MCF 10A (cell line): Measurements from ENCODE around the gene CTXN2. TPM values are rescaled to one million over a fixed set of nuclear protein-coding genes. Genes with fewer than 3 reads are reported as not detected.
A peak's percentile ranks its signal among the peaks of the same experiment; 100 is the strongest.

Experiments used
- Bru-seq: library from RNA; stranded (reverse); fragments of 400-500 nt; gene quantifications from one replicate; lab custom pipeline; 2021; lab: Mats Ljungman, UMichigan
- BruChase-seq, 2 experiments: library from RNA; stranded (reverse); fragments of 400-500 nt; gene quantifications; one replicate each; lab custom pipeline; 2021; lab: Mats Ljungman, UMichigan
- BruUV-seq: library from RNA; stranded (reverse); fragments of 400-500 nt; replicated peaks from 2 replicates; lab custom pipeline; 2021; lab: Mats Ljungman, UMichigan
- CTCF ChIA-PET: fragments of 300-600 bp; sonication (Branson Sonifier 250); formaldehyde crosslinking; extraction: SDS; loops from one replicate; lab custom pipeline; 2021; ENCODE audit warnings: antibody characterized with exemption, inconsistent platforms; lab: Yijun Ruan, JAX
- POLR2A ChIA-PET: fragments of 300-600, 350-650 bp; sonication (Branson Sonifier 250); formaldehyde crosslinking; extraction: SDS; loops from one replicate; lab custom pipeline; 2020; ENCODE audit warnings: antibody characterized with exemption, inconsistent platforms; lab: Yijun Ruan, JAX
- DNase-seq: peaks from one replicate; pipeline ENCODE4 v3.0.0-alpha.2; 2018; ENCODE audit not compliant: unreplicated experiment
- H3K27ac Mint-ChIP-seq: one replicate; pipeline ENCODE4 v1.8.0; 2022; ENCODE audit warnings: mild to moderate bottlenecking, low read depth, mixed read lengths; ENCODE audit not compliant: unreplicated experiment
- H3K27me3 Mint-ChIP-seq: one replicate; pipeline ENCODE4 v1.8.0; 2022; ENCODE audit warnings: mixed read lengths; ENCODE audit not compliant: insufficient read depth, unreplicated experiment
- H3K36me3 Mint-ChIP-seq: one replicate; pipeline ENCODE4 v1.8.0; 2022; ENCODE audit warnings: mild to moderate bottlenecking, moderate library complexity, mixed read lengths; ENCODE audit not compliant: insufficient read depth, unreplicated experiment
- H3K4me1 Mint-ChIP-seq: one replicate; pipeline ENCODE4 v1.8.0; 2022; ENCODE audit warnings: mixed read lengths; ENCODE audit not compliant: insufficient read depth, unreplicated experiment
- H3K4me3 Mint-ChIP-seq: one replicate; pipeline ENCODE4 v1.8.0; 2022; ENCODE audit warnings: mild to moderate bottlenecking, moderate library complexity, mixed read lengths; ENCODE audit not compliant: unreplicated experiment
- H3K9me3 Mint-ChIP-seq: one replicate; pipeline ENCODE4 v1.8.0; 2022; ENCODE audit warnings: mixed read lengths; ENCODE audit not compliant: unreplicated experiment
- CTCF ChIP-seq: fragments of 200-600 bp; IDR thresholded peaks from one replicate; pipeline ENCODE4 v1.8.0; 2022; ENCODE audit warnings: antibody characterized with exemption, mild to moderate bottlenecking; ENCODE audit not compliant: unreplicated experiment
- intact Hi-C: fragments of 100-400 bp; cut with micrococcal nuclease; formaldehyde crosslinking; loops from 2 replicates; pipeline ENCODE4 v1.14.1; 2022
- long read RNA-seq: library from polyadenylated mRNA; stranded (forward); transcript quantifications from one replicate; pipeline ENCODE4 v2.0.0, GENCODE V29; 2022
- total RNA-seq: library from RNA; stranded (reverse); gene quantifications from 2 replicates; pipeline ENCODE4 v1.2.3, GENCODE V29; 2022

CTXN2 gene
- total RNA-seq (not detected in 2 replicates), Bru-seq, nascent RNA (not detected), BruChase-seq, experiment 1, labeled RNA remaining after a 6-hour chase (not detected), BruChase-seq, experiment 2, labeled RNA remaining after a 2-hour chase (not detected)
- long read RNA-seq = 0 reads

GRCh38 chr15:48191574-48192225 lies at the start of gene CTXN2:
Gene CTXN2, plus strand, starts transcription at chr15:48191665. Its CDS starts 9,636 bp downstream, at chr15:48201301.
- no peaks in the 10 kb centered on the region for H3K36me3 Mint-ChIP-seq
- CTCF ChIA-PET = no interaction called here
- intact Hi-C loops = no loop called here
- POLR2A ChIA-PET = no interaction called here
- no TSS peak for BruUV-seq
- TF ChIP-seq CTCF = no peak
- H3K4me3 Mint-ChIP-seq = no peak within 1 kb of the TSS
- H3K4me1 Mint-ChIP-seq = no peaks in the 10 kb centered on the region
- no peaks in the 10 kb centered on the region for H3K9me3 Mint-ChIP-seq
- no peak for DNase-seq
- peaks cover 28% of the 10 kb centered on the region for H3K27me3 Mint-ChIP-seq
- no peak within 1 kb of the TSS for H3K27ac Mint-ChIP-seq

- peak; percentile 19 for DNase-seq
- H3K36me3 Mint-ChIP-seq = peaks cover 12% of the 10 kb centered on the region
Observed at GRCh38 chr15:48143856-48144255, 47.6 kb upstream of the CTXN2 start.

GRCh38 chr15:48144889-48145288 lies 46.6 kb upstream of the CTXN2 start:
- Mint-ChIP-seq H3K27ac (peak overlapping the region; percentile 35), H3K9me3 (no peaks in the 10 kb centered on the region), H3K4me3 (no peak overlapping the region), H3K27me3 (no peaks in the 10 kb centered on the region), H3K36me3 (peaks cover 12% of the 10 kb centered on the region), H3K4me1 (peaks cover 25% of the 10 kb centered on the region)
- intact Hi-C loops = no loop called here
- no peak for DNase-seq
- no TSS peak for BruUV-seq
- CTCF ChIA-PET = no interaction called here
- TF ChIP-seq CTCF = no peak
- POLR2A ChIA-PET = interaction anchor here (0.7 kb wide), 1 partner anchor 16 kb away, joined by 3 read pairs; no protein-coding TSS in a partner anchor

More at GRCh38 chr15:48143856-48144255, 47.6 kb upstream of the CTXN2 start:
- POLR2A ChIA-PET = no interaction called here
- TF ChIP-seq CTCF = no peak
- CTCF ChIA-PET = interaction anchor here (1.3 kb wide), 1 partner anchor 32 kb away, joined by 3 read pairs; no protein-coding TSS in a partner anchor
- peak overlapping the region; percentile 40 for H3K27ac Mint-ChIP-seq
- H3K27me3 Mint-ChIP-seq = no peaks in the 10 kb centered on the region
- H3K9me3 Mint-ChIP-seq = no peaks in the 10 kb centered on the region
- intact Hi-C loops = no loop called here
- no TSS peak for BruUV-seq
- no peak overlapping the region for H3K4me3 Mint-ChIP-seq
- peaks cover 20% of the 10 kb centered on the region for H3K4me1 Mint-ChIP-seq

- ChIA-PET POLR2A (no interaction called here), CTCF (interaction anchor here (0.6 kb wide), 1 partner anchor 179 kb away, joined by 3 read pairs; no protein-coding TSS in a partner anchor)
- Mint-ChIP-seq H3K27me3 (no peaks in the 10 kb centered on the region), H3K27ac (no peak overlapping the region), H3K9me3 (no peaks in the 10 kb centered on the region), H3K4me1 (peaks cover 30% of the 10 kb centered on the region), H3K36me3 (peaks cover 12% of the 10 kb centered on the region), H3K4me3 (no peak overlapping the region)
- no TSS peak for BruUV-seq
- intact Hi-C loops = no loop called here
- TF ChIP-seq CTCF = no peak
- no peak for DNase-seq
Observed at GRCh38 chr15:48145923-48146322, 45.5 kb upstream of the CTXN2 start.
